Uterus (tissue), 4 donors: Measurements from ENCODE around the gene AOAH. TPM values are rescaled to one million over a fixed set of nuclear protein-coding genes. Genes with fewer than 3 reads are reported as not detected.

Experiments used
- DNase-seq, 2 donors: peaks; one replicate each; pipeline ENCODE4 v3.0.0-alpha.2; 2019 to 2020
- H3K27ac ChIP-seq, 2 donors: fragments of 200-600 bp; sonication (generic); 1 replicate in 1 of 2; 2 replicates in 1 of 2; pipeline ENCODE4 v1.5.1; 2016 to 2018
- H3K27me3 ChIP-seq, 2 donors: fragments of 200-600 bp; sonication (generic); one replicate each; pipeline ENCODE4 v1.5.1; 2018 to 2019; ENCODE audit warnings: control low read depth in 1 of 2
- H3K36me3 ChIP-seq, 2 donors: fragments of 200-600 bp; sonication (generic); one replicate each; pipeline ENCODE4 v1.5.1; 2019; ENCODE audit warnings: control low read depth in 1 of 2
- H3K4me1 ChIP-seq, 2 donors: fragments of 200-600 bp; sonication (generic); one replicate each; pipeline ENCODE4 v1.5.1; 2018 to 2019; ENCODE audit warnings: control low read depth in 1 of 2
- H3K4me3 ChIP-seq, 2 donors: fragments of 200-600 bp; sonication (generic); 1 replicate in 1 of 2; 2 replicates in 1 of 2; pipeline ENCODE4 v1.5.1; 2018 to 2019; ENCODE audit warnings: mild to moderate bottlenecking in 1 of 2
- H3K9me3 ChIP-seq, 2 donors: fragments of 200-600 bp; sonication (generic); one replicate each; pipeline ENCODE4 v1.5.1; 2019; ENCODE audit warnings: control low read depth in 1 of 2
- POLR2A ChIP-seq, 2 donors: fragments of 450-650 bp; IDR thresholded peaks; one replicate each; pipeline ENCODE4 v1.6.1; 2016; ENCODE audit warnings: antibody characterized with exemption in 2 of 2, mild to moderate bottlenecking in 1 of 2, moderate library complexity in 1 of 2
- intact Hi-C: fragments of 100-400 bp; cut with DNase I; formaldehyde crosslinking; loops from one replicate; pipeline ENCODE4 v1.15.1; 2023; ENCODE audit warnings: low total_unique reads
- total RNA-seq, 4 donors: library from RNA; depleted of rRNA in 3 of 4; stranded (reverse); fragments of >200 nt in 3 of 4; gene quantifications; one replicate each; pipeline versions ENCODE4 v1.1.0 to v1.2.4, GENCODE V29; 2014 to 2023
- TF ChIP-seq, protein P1 (sequence below), 4 experiments: fragments of 200-600 bp in 2 of 4; fragments of 450-650 bp in 2 of 4; sonication (generic) in 2 of 4; IDR thresholded peaks; one replicate each; pipeline ENCODE4 v1.5.1; 2016 to 2019; ENCODE audit warnings: antibody characterized with exemption in 4 of 4, mild to moderate bottlenecking in 2 of 4, moderate library complexity in 1 of 4
- donor health status: DM: yes; HTN: yes; CAD: no.

AOAH gene
- total RNA-seq, 4 donors from 2014 or later = 5.5 to 60.9 (median 8.6) TPM

DNA sequence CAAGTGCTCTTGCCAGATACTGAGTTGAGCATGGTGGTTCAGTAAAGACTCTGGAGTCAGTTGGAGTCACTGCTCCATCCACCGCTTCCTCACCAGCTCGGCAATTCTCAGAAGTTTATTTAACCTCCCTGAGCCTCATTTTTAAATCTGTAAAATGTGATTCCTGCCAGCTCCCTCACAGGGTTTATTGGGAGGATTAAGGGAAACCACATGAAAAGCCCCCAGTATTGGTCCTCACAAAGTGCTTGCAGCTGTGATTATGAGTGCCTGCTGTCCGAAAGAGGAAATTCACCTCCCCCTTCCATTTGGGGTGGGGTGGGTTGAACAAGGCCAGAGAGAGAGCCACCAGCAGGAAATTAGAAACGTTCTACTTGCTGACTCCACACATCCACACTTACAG, 99.0 kb downstream of the AOAH start:
- TF ChIP-seq, protein P1, sequence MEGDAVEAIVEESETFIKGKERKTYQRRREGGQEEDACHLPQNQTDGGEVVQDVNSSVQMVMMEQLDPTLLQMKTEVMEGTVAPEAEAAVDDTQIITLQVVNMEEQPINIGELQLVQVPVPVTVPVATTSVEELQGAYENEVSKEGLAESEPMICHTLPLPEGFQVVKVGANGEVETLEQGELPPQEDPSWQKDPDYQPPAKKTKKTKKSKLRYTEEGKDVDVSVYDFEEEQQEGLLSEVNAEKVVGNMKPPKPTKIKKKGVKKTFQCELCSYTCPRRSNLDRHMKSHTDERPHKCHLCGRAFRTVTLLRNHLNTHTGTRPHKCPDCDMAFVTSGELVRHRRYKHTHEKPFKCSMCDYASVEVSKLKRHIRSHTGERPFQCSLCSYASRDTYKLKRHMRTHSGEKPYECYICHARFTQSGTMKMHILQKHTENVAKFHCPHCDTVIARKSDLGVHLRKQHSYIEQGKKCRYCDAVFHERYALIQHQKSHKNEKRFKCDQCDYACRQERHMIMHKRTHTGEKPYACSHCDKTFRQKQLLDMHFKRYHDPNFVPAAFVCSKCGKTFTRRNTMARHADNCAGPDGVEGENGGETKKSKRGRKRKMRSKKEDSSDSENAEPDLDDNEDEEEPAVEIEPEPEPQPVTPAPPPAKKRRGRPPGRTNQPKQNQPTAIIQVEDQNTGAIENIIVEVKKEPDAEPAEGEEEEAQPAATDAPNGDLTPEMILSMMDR (IDR thresholded peaks at IDR 0.05) = no peak
- no peak for TF ChIP-seq POLR2A (IDR thresholded peaks at IDR 0.05)
- DNase-seq = no peak
- Histone ChIP-seq H3K27me3 (no peaks in the 10 kb centered on the region), H3K36me3 (no peaks in the 10 kb centered on the region), H3K4me1 (no peaks in the 10 kb centered on the region), H3K27ac (no peak overlapping the region), H3K4me3 (no peak overlapping the region), H3K9me3 (no peaks in the 10 kb centered on the region)
- intact Hi-C loops = no loop called here

DNA sequence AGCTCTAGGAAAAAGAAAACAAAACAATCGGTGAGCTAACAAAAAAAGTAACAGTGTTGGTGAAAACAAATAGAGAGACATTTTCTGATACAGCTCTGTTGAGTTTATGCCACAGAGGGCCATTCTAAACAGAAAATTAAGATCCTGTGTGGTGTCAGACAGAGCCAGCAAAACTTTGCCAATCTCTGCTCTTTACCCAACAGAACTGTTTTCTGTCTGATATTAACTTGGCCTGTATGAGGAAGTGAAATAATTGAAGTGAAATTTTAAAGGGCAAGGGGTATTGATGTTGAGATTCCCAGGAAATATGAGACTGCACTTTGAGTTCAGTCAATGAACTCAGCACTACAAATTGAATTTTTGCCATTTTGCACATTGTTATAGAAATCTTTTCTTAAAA, 101.0 kb downstream of the AOAH start:
- TF ChIP-seq, protein P1 (IDR thresholded peaks at IDR 0.05) = no peak
- no peak for TF ChIP-seq POLR2A (IDR thresholded peaks at IDR 0.05)
- Histone ChIP-seq H3K4me1 (no peaks in the 10 kb centered on the region), H3K9me3 (no peaks in the 10 kb centered on the region), H3K4me3 (no peak overlapping the region), H3K27ac (no peak overlapping the region), H3K36me3 (no peaks in the 10 kb centered on the region), H3K27me3 (no peaks in the 10 kb centered on the region)
- DNase-seq = no peak
- intact Hi-C loops = no loop called here

DNA sequence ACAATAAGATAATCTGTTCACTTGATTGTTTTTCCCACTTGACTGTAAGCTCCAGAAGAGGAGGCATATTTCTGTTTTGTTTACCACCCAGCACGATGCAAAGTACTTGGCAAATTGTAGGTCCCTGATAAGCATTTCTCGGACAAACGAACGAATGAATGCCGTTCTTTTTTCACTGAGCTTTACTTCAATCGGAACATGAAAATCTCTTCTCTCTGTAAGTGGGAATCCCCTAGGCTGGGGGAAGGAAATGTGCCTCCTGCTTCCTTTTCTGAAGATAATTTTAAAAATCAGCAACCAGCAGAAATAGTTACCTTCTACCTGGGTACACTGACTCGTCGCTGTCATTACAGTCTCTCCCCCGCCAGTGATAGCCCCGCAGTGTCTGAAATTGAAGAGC, 102.9 kb downstream of the AOAH start:
- H3K4me1 ChIP-seq = no peaks in the 10 kb centered on the region
- H3K36me3 ChIP-seq = no peaks in the 10 kb centered on the region
- H3K9me3 ChIP-seq = no peaks in the 10 kb centered on the region
- H3K27ac ChIP-seq = no peak overlapping the region
- DNase-seq = no peak
- TF ChIP-seq, protein P1 (IDR thresholded peaks at IDR 0.05) = no peak
- no peak for TF ChIP-seq POLR2A (IDR thresholded peaks at IDR 0.05)
- H3K27me3 ChIP-seq = no peaks in the 10 kb centered on the region
- intact Hi-C loops = no loop called here
- no peak overlapping the region for H3K4me3 ChIP-seq

DNA sequence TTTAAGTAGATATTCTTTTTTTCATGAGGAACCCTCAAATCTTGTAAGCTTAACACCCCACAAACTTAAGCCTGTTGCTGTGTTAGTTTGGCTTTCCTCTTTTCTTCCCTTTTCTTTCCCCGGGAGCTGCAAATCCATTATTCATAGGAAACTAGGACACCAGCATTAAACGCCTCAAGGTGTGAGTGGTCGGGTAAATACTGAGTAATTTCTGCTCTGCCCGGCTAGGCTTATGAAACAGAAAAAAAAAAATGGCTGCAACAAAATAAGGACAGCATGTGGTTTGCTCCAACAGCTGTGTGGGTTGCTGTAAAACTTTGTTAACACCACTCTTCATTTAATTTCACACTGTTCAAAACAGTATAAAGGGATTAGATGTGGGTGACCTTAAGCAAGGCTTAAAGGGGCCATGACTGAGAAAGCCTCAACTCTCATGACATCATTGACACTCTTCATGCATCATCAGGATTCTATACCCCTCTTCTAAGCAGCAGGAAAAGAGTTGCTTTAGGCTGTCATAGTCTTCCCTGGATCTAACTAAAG, 104.1 kb downstream of the AOAH start:
- H3K27me3 ChIP-seq = no peaks in the 10 kb centered on the region
- intact Hi-C loops = no loop called here

DNA sequence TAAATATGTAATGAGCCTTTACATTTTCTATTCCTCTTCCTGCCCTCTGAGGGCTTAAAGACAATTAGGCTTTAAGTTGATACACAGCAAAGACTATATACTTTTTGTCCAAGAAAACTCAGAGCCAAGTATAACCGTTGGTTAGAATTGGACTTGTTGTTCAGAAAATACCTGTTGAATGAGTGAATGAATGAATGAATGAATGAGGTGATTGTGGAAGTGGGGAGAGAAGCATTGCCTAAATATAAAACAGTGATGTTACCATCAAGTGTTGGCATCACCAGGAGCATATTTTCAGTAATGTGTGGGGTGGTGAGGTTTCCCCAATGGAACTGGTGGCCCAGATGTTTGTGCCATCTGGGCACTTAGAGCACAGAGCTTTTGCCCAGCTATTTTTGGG, 106.9 kb downstream of the AOAH start:
- intact Hi-C loops = no loop called here
- H3K27ac ChIP-seq = no peak overlapping the region
- DNase-seq = no peak
- no peak for TF ChIP-seq POLR2A (IDR thresholded peaks at IDR 0.05)
- TF ChIP-seq, protein P1 (IDR thresholded peaks at IDR 0.05) = no peak
- H3K27me3 ChIP-seq = no peaks in the 10 kb centered on the region
- no peaks in the 10 kb centered on the region for H3K9me3 ChIP-seq
- no peak overlapping the region for H3K4me3 ChIP-seq
- no peaks in the 10 kb centered on the region for H3K36me3 ChIP-seq
- H3K4me1 ChIP-seq = no peaks in the 10 kb centered on the region

More for the DNA sequence above, 104.1 kb downstream of the AOAH start:
- no peak for DNase-seq
- Histone ChIP-seq H3K4me3 (no peak overlapping the region), H3K27ac (no peak overlapping the region), H3K9me3 (no peaks in the 10 kb centered on the region), H3K36me3 (no peaks in the 10 kb centered on the region), H3K4me1 (no peaks in the 10 kb centered on the region)
- TF ChIP-seq, protein P1 (IDR thresholded peaks at IDR 0.05) = no peak
- no peak for TF ChIP-seq POLR2A (IDR thresholded peaks at IDR 0.05)
